Stimulated activated naive CD4-positive, alpha-beta T cell treated with Interleukin-2 at 50 U/mL for 16 hours (primary cell): ENCODE measurements around the gene TBCD.

Experiments
- DNase-seq: peaks from one replicate; lab custom pipeline; 2025; lab: John Stamatoyannopoulos, UW

The TBCD gene

DNA sequence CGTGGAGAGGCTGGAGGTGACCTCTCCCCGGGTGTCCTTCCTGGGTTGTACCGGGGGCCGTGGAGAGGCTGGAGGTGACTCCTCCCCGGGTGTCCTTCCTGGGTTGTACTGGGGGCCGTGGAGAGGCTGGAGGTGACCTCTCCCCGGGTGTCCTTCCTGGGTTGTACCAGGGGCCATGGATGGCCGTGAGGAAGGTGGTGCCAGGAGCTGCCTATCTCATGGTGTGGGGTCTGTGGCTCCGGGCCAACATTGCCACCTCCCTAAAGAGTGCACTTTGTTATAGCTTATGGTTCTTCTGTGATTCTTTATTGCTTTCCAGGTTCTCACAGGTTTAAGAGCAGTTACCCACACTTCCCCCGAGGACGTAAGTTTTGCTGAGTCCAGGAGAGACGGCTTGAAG is 174.2 kb downstream of the TBCD start:
- DNase-seq = no peak

DNA sequence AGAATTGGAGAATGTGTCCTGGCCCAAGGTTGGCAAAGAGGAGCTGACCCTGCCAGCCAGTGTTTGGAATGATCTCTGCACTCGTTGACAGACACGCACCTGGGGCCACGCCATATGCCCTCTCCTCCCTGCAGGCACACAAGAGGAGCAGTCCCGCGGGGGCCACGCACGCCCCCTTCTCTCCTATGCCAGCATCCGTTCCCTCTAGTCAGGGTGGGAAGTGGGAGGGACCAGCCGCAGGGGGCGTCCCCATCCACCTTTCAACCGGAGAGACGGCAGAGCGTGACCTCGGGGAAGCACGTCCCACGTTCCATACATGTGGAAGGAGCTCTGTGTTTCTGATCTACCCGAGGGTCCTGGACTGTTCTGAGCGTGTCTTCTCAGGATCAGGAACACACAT is 174.9 kb downstream of the TBCD start:
- no peak for DNase-seq

DNA sequence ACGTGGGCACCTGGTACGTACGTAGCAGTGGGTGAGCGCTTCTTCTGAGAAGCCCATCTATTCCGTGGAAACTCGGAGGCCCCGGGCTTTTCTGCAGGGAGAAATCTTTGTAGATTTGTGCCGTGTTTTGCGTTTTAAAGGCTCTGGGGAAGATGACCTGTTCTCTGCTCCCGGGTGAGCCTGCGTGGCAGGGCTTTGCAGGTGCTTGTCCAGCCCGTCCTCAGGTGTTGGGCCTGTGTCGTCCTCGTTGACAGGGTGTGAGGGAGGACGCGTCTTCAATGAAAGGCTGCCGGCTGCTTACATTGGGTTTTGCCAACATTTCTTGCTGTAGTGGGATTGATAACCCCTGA is 175.4 kb downstream of the TBCD start:
- DNase-seq = no peak

DNA sequence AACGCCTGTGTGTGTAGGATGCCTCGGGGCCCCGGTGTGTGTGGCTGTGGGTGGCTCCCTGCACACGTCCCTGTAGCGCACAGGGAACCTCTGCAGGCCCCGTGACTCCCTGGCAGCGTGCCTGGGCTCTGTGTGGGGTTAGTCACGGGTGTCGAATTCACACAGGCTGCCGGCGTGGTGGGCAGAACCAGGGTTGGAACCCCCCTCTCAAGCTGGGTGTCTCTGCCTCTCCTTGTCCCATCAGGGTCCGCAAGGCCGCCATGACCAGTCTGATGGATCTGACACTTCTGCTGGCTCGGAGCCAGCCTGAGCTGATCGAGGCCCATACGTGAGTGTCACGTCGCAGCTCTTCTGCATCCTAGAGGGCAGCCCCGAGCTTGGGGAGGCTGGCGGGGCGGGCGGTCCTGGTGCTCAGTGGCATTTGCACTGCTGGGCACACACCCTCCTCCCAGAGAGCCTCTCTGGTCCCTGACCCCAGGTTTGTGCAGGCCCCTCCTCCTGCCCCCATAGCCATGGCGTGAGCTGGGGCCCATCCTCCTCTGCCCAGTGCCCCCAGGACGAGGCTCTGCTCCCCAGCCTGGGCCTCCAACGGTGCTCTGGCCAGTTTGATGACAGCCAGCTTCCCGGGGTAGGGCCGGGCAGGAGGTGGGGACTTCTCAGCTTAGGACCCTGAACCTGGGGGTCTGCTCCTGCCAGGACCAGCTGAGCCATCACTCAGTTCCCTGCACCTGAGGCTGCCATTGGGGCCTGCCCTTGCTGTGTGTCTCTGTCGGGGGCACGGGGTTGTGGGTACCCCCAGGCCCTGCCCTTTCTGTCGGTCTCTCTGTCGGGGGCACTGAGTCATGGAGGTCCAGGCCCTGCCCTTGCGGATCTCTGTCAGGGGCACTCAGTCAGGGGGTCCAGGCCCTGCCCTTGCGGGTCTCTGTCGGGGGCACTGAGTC is 176.1 kb downstream of the TBCD start:
- DNase-seq = no peak

DNA sequence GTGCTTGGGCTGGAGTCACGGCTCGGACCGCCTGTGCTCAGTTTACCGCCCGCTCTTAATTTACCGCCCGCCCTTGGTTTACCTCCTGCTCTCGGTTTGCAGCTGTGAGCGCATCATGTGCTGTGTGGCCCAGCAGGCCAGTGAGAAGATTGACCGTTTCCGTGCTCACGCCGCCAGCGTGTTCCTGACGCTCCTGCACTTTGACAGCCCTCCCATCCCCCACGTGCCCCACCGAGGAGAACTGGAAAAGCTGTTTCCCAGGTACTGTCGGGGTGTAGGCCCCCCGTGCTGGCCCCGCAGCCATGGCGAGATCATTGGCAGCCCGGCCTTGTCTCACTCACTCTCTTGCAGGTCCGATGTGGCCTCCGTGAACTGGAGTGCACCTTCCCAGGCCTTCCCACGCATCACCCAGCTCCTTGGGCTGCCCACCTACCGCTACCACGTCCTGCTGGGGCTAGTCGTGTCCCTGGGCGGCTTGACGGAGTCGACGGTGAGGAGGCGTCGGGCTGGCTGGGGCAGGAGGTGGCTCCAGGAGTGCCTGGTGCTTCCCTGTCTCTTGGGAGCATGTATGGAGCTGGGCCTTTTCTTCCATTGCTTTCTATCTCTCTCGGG is 177.3 kb downstream of the TBCD start:
- DNase-seq = no peak

DNA sequence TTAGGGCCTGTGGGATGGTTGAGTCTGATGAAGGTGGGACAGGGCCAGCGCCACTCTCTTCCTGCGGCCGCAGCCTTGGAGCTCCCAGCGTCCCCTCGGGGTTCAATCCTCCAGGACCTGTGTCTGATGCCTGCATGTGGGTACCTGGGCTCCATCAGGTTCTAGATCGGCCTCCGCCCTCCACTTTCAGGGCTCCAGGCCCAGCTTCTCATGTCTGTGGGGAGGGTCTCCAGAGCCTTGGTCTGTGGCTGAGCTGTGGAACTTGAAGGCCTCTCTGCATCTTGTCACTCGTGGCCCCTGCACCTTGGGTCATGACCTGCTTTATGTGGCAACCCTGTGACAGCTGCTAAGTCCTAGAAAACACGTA is 177.8 kb downstream of the TBCD start:
- no peak for DNase-seq

DNA sequence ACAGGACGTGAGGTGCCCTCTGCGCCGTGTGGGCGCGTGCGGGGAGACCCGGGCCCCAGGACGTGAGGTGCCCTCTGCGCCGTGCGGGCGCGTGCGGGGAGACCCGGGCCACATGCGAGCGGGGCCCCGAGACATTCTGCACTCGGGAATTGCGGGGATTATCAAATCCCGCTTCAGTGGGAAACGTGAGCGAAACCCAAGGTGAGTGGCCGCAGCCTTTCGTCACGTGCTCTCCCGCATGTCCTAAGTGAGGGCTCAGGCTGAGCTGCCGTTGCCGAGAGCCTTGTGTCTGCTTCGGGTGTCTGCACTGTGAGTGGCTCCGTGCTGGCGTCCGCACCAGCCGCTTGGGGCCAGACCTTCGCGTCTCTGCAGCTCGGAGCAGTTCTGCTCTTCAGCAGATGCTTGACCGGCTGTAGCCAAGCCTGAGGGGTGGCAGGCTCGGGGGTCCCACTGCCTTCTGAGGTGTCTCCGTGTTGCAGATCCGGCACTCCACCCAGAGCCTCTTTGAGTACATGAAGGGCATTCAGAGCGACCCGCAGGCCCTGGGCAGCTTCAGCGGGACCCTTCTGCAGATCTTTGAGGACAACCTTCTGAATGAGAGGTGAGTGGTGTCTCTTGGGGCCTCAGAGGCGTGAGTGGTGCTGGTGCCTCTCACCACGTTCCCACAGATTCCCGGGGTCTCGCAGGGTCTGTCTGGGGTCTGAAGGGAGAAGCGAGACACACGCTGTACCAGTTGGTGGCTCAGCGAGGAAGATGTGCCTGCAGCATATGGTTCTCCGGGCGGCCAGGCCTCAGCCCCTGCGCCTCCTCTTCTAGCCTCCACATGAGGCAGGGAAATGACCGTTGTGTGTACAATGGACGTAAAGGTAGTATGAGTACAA is 178.4 kb downstream of the TBCD start:
- no peak for DNase-seq

DNA sequence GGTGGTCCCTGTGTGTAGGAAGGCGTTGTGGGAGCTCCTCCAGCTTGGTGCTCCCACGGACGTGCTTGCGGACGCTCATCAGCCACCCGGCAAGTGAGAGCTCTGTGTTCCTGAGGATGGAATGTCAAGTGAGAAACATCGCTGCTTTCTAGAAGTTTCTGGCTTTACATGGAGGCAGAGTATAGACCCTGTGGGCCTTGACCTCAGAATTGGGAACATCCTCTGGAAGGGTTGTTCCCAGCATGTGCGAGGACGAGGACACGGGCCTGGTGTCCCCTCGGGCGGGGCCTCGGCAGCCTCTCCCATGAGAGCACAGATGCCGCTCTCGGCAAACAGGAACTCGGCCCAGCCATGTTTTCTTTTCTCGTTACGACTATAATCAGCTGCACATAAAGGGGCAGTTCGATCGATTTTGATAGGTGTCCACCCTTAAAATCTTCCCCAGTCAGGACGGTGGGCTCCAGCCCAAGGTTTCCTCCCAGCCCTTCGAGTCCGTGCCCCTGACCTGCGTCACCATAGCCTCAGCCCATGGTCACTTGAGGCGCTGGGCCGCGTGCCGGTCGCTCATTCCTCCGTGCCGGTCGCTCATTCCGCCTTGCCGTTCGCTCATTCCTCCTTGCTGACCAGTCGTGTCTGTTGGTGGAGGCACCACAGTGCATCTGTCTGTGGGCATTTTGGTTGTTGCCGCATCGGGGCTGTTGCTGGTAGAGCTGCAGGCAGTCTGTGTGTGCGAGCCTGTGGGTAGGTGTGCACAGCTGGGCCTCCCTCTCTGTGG is 179.2 kb downstream of the TBCD start:
- no peak for DNase-seq

DNA sequence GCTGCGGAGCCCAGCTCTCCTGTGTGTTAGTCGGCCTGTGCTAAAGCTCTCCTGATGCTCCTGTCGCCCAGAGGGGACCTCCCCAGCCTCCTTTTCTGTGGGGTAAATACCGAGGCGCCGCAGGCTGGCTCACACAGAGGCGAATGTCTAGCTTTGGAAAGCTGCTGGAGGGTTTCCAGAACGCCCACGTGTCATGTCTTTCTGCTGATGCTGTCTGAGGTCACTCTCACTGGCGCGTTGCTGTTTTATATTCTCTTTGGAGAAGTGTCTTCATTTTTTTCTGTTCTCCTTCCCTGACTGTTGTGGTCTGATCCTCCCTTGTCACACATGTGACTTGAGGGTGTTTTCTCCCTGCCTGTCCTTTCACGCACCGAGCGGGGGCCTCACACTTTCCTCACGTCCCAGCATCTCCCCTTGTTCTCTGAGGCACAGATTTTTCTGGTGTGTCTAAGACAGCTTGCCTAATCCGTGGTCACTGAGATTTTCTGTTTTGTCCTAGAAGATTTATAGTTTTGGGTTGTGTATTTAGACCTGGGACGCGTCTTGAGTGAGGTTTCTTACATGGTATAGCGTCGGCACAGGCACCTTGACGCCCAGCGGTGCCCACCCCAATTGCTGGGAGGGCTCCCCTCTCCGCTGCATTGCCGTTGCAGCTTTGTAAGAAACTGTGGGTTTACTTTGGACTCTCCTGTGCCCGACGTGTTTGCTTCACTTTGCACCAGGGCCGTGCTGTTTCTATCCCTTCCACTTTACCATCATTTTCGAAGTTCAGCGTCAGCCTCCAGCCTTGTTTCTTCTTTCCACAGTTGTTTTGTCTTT is 180.0 kb downstream of the TBCD start:
- DNase-seq = no peak

DNA sequence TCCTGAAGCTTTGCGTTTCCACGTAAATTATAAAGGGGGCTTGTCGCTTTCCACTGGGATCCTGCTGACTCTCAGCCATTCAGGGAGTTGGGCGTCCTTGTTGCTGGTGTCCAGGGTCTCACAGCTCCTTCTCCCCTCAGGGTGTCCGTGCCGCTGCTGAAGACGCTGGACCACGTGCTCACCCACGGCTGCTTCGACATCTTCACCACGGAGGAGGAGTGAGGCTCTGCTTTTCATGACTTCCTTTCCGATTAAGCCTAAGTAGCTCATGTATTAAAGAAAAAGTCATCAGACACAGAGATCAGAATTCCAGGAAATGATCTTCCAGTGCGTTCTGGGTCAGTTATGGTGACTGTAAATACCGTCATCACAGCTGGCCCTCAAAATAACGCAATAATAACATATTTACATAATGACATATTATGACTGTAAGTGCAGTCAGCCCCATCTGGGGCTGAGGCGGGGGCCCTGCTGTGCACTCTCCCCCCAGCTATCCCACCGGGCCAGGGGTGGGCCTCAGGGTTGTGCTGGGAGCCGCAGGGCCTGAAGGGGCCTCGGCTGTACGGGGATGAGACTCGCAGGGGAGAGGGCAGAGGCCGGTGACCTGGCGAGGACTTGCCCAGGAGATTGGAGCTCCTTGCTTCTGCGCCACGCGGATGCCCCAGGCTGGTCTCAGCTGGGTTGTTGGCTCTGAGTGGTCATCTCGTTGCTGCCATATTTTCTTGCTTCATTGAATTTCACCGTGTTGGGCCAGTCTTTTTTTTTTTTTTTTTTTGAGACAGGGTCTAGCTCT is 180.8 kb downstream of the TBCD start:
- no peak for DNase-seq

DNA sequence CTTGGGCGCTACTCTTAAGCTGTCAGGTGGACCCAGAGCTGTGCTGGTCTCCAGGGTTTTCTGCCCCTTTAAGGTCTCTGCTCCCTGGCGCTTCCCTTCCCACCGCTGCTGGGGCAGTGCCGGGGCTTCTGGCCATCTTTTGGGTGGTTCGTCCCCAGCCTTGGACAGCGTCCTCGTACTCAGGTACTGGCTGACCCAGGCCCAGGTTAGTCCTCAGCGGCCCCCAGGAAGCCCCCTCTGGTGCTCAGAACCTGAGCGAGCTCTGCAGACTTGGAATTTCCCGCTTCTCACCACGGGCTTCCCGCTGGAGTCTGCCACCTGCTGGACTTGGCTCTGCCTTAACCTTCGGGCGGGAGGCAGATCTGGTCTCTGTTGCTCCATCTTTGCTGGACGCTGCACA is 182.0 kb downstream of the TBCD start:
- no peak for DNase-seq

DNA sequence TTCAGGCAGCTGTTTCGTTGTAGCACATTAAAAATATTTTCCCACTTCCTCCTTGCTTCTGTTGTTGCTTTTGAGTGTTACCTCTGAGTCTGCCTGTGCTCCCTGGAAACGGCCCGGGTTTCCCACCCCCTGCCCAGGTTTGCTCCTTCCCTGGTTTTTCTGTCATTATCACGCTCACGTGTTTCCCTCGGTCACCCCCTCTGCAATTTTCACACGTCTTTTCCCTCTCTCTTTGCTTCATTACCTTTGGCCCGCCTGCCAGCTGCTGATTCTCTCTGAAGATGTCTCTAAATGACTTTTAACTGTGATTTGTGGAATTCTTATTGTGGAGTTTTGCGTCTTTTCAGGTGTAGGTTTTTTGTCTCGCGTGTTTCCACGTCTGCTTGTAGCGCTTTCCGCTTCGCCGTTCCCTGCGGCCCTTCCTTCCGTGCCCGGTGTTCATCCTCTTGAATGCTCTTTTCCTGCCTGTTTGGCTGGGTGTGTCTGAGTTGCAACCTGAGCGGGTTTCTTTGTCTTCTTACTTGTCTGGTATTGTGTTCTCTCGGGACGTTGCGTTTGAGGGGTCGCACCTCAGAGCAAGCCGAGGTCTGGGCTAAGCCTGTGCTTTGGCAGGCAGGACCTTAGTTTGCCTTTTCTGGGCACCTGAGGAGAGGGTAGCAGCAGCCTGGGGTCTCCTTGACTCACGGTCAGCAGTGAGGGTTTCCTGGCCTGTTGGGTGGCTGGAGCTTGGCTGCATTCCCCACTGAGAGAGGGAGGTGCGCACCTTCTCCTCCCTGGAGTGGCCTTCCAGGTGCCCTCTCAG is 184.3 kb downstream of the TBCD start:
- DNase-seq = no peak

DNA sequence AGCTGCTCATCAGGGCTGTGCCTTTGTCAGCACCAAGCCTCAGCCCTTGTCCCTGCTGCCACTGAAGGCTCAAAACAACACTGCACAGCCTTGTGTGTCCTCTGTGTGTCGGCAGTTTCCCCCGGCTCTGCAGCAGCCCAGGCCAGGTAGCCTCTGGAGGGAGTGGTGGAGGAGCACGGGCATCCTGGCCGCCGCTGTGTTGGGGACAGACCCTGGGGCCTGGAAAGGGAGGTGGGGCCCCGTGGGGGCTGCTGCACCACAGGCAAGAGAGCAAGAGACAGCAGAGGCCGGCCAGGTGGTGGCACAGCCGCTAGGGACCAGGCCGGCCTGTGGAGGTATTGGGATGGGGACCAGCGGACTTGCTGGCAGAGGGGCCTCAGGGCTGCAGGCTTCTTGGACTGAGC is 184.9 kb downstream of the TBCD start:
- DNase-seq = no peak

DNA sequence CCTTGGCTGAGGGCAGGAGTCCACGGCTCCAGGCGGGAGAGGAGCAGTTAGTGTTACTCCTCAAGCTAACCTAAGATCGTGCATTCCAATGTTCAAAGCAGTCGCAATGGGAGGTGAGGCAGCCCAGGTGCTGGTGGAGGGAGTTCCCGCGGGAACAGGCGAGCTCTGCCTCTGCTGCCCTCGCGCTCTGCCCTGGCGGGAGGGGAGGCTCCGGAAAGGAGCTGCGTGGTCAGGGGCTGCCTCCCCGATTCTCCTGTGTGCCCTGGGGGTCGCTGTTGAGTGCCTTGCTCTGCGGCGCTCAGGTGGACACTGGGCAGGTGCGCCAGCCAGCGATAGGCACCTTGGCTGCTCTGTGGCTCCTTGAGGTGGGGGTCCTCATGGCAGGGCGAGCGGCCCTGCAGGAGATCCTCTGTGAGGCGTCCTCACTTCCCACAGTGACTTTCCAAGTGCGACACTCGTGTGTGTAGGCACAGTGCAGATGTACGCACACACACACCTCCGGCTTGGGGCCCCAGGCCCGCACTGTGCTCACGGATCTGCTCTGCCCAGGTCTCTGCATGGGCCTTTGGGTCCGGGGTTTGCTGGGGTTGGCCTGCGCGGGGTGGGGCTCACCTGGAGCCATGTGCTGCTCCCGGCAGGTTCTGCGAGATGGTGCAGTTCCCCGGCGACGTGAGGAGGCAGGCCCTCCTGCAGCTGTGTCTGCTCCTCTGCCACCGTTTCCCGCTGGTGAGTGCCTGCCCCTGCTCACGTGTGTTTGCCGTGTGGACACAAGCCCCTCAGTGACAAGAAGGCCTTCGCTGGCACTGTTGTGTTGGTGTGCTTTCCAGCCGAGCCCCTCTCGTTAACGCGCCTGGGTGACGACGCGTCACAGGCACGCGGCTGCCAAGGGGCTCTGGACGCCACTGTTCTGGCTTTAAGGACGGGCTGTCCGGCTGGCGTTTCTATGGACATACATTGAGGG is 185.8 kb downstream of the TBCD start:
- DNase-seq = no peak

DNA sequence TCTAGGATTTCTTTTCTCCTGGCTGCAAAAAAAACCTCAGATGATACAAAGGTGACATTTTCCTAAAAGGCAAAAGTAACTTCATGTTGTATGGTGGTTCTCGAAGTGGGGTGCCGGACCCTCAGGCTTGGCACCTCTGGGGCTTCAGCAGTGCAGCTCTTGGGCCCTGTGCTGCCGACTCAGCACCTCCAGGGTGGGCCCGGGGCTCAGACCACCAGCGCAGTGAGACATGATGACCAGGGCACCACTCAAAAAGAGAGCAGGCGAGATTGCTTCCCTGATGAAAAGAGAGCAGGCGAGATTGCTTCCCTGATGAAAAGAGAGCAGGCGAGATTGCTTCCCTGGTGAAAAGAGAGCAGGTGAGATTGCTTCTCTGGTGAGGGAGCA is 186.6 kb downstream of the TBCD start:
- DNase-seq = no peak

DNA sequence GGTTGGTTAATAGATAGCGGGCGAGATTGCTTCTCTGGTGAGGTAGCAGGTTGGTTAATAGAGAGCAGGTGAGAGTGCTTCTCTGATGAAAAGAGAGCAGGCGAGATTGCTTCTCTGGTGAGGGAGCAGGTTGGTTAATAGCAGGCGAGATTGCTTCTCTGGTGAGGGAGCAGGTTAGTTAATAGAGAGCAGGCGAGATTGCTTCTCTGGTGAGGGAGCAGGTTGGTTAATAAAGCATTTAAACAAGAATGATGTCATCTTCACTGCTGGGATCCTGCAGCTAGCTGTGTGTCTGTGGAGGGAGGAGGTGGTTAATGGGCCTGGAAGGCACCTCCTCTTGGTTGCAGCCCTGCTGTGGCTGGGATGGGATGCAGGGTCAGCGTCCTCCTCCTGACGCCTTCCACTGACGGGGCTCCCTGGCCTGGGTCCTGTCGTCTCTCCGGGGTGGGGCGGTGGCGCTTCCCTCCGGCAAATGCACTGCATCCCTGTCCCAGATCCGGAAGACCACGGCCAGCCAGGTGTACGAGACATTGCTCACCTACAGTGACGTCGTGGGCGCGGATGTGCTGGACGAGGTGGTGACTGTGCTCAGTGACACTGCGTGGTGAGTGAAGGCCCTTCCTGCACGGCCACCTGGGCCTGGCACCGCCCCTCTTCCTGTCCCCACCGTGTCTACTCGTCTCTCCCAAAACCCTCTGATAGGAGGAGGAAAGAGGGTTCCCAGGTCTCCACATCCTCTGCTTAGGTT is 187.2 kb downstream of the TBCD start:
- no peak for DNase-seq

DNA sequence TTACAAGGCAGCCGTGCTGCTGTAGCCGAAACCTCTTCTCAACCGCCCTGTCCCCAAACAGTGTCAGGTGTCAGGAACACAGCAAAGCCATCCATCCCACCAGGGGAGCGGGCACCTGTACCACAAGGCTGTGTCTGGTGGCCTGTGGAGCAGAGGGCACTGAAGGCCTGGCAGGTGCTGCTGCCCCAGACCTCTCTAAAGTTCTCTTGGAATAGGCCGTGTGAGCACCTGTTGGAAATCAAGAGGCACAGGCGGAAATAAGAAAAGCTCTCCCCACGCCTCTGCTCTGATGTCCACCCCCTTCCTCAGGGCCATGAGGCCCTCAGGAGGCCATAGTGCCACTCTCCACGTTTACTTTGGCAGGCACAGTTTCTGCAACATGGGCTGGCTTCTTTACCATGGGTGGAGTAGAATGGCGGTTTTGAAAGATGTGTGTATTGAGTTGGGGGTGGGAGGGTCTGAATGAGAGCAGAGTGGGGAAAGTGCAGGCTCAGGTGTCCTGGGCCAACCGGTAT is 187.8 kb downstream of the TBCD start:
- no peak for DNase-seq
